Measurements from ENCODE around the gene NAXE.
"Not testable (repeated sequence)": the region's sequence is repeated elsewhere in the genome, so short reads cannot be mapped to it uniquely, and the experiment has no call there.

Gene NAXE

DNA sequence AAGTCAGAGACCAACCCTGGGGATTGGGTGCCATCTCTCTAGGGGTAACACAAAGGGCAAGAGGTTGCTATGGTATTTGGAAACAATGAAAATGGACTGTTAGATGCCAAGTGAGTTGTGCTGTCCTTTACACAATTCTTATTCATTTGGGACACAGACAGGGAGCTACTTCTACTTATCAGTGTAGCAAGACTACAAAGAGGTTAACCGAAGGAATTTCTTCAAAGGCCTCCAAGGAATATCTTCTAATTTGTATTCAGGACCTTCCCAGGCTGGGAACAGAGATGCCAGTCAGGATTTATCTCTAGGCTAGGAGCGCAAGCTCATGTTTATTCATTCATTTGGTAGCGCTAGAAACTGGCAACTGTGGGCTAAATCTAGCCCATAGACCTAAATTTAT lies 2.6 kb downstream of the NAXE start:
- no peak for DNase-seq

DNA sequence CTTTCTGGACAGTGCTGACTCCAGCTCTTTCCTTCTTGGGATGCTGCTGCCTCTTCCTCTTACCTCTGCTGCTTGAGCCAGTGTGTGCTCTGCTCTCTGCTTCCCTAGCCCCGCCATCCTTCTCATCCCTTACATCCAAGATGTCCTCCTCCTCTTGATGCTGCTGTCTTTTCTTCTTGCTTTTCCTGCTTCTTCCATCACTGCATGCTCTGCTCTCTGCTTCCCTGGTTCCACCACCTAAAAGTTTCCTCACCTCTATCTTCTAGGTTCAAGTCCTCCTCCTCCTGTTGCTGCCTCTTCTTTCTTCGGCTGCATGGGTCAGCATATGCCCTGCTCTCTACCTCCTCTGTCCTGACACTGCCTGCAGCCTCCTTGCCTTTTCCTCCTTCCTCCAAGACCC lies 3.4 kb downstream of the NAXE start:
- DNase-seq = no peak

DNA sequence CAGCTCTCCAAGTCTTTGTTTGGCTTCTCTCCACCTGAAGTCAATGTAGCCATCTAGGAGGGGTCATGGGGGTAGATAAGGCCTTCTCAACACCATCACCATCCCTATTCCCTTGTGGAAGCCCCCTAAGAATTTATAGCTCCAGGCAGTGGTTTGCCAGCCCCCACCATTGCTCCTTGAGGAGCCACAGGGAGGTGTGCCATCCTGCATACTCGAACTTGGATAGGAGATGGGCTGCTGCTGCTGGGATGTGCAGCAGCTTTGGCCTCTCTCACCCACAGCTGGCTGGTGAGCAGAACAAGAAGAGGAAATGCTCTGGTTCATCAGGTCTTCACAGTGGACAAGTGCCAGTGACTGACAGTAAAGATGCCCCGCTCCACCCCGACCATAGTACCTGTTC lies 4.8 kb downstream of the NAXE start:
- DNase-seq = no peak

DNA sequence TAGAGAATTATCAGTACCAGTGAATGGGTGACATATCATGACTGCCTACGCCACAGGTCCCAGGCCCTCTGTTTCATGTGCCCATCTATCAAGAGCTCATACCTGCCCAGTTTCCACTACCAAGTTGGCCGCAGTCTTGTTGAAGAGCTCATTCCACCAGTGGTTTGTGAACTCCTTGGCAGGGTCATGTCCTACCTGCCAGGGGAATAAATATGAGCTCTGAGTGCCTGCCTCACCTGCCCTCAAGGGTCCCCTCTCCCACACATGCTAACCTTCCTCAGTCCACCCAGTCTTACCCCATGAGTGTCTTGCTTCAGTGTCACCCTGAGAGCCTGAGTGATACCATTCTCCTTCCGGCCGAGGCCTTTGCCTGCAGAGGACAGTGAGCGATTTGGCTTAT lies 6.5 kb downstream of the NAXE start:
- DNase-seq = no peak

DNA sequence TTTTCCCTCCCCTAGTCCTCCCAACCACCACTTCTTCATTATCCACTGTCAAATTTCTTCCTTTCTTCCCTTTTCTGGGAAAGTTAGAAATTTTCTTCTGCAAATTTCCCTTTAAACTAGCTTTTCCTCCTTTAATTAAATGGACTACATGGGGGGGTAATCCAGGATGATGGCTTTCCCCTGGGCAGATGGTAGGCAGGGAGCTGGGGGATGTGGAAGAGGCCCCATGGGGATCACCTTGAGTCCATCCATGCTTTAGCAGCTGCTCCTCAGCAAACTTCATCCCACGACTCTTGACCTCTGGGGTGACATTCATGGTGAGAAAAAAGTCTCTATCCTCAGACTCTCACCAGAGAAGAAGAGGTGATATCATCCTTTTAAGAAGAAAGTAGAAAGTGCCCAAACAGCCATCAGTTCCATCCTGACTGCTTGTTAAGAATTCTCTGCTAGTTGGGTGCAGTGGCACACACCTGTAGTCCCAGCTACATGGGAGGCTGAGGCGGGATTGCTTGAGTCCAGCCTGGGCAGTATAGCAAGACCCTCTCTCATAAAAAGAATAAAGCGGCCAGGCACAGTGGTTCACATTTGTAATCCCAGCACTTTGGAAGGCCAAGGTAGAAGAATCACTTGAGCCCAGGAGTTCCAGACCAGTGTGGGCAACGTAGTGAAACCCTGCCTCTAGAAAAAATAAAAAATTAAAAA lies 7.3 kb downstream of the NAXE start:
- no peak for DNase-seq

DNA sequence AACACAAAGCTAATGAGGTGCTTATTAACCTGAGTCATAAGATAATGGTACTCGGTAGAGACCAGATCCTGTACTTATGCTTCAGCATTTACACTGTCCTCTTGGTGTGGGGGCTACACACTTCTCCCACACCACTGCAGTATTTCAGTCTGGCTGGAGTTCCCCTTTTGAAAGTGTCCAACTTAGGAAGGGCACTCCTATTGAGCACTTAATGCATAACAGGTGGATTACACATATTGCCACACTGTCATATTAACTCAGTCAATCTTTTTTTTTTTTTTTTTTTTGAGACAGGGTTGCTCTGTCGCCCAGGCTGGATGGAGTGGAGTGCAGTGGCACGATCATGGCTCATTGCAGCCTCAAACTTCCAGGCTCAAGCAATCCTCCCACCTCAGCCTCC lies 8.2 kb downstream of the NAXE start:
- DNase-seq = no peak

DNA sequence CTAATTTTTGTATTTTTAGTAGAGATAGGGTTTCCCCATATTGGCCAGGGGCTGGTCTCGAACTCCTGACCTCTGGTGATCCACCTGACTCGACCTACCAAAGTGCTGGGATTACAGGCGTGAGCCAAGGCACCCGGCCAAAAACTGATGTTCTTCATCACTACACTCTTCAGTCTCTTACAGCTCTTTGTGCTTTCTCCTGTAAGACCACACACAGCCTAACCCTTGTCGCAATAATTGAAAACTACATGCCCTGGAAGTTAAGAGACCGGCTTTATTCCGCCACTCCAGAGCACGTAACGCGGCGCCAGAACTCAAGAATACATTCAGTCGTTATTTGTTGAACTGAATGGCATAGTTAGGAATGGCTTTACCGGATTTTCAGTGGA lies 9.2 kb downstream of the NAXE start:
- no peak for DNase-seq

DNA sequence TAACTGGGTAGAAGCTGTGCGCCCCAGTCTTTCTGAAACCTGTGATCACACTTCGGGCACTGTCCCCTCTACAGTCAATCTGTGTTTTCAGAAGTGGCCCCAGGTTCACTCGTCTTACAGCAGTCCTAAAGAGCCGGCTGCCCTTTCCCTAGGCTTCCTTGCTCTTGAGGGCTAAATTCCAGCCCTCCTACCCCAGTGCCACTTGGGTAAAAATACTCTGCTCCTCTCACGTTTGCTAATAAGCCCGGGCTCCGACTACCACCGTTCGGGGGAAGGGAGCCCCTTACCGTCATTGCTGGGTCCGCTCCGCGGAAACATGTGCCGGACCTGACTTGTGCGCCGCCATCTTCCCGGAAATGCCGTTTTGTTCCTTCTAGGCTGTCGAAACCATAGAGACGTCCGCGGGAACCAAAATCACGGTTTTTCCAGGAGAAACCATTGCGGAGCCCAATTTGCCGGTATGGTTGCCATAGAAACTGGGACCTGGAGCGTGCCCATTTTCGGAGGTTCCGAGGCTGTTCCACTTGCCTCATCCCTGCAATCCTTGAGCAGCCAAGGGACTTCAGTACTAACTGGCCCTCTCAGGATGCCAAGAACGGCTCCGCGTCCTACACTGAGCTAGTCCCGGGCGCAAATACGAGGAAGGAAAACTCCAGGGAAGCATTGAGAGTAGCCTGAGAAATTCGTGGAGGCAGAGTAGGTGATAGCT lies 9.7 kb downstream of the NAXE start, which contains the start of gene GPATCH4:
Gene GPATCH4, minus strand, starts transcription at position 358 of the 709 bp plus-strand sequence.
- DNase-seq = peak; percentile 68

DNA sequence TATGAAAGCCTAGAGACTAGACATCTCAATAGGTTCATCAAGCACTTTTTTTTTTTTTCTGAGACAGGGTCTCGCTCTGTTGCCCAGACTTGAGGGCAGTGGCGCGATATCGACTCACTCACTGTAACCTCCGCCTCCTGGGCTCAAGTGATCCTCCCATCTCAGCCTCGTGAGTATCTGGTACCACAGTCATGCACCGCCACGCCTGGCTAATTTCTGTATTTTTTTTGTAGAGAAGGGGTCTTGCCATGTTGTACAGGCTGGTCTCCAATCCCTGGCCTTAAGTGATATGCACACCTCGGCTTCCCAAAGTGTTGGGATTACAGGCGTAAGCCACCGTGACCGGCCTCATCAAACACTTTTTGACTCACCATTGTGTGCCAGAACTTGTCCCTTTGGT lies 10.3 kb downstream of the NAXE start:
- DNase-seq = no peak

DNA sequence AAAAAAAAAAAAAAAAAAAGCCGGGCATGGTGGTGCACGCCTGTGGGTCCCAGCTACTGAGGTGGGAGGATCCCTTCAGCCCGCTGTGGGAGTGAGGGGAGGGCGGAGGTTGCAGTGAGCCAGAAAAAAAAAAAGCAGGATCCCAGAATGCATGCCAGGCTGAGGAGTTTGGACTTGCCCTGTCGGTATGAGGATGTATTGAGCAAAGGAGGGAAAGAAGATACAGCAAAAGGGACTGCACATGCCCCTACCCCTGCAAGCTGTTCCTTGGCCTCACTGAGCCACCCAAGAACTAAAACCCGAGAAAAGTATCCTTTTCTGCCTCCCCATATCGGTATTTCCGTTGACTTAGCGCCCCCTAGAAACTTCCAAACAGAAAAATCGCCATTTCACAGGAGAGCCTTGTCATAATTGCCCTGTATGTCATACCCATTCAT lies 11.0 kb downstream of the NAXE start:
- no peak for DNase-seq

DNA sequence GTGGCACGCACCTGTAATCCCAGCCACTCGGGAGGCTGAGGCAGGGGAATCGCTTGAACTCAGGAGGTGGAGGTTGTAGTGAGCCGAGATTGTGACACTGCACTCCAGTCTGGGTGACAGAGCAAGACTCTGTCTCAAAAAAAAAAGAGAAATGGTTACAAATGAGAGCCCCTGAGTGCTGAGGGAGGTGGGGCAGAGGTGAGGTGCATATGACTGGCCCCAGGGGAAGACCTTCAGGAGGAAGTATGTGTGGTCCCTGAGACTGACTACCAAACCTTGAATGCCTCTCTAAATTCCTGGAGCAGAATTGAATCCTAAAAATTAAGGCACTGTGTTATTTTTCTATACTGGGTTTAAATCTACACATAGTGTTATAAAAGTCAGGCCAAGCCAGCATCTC lies 15.8 kb downstream of the NAXE start:
- DNase-seq = not testable (repeated sequence)

DNA sequence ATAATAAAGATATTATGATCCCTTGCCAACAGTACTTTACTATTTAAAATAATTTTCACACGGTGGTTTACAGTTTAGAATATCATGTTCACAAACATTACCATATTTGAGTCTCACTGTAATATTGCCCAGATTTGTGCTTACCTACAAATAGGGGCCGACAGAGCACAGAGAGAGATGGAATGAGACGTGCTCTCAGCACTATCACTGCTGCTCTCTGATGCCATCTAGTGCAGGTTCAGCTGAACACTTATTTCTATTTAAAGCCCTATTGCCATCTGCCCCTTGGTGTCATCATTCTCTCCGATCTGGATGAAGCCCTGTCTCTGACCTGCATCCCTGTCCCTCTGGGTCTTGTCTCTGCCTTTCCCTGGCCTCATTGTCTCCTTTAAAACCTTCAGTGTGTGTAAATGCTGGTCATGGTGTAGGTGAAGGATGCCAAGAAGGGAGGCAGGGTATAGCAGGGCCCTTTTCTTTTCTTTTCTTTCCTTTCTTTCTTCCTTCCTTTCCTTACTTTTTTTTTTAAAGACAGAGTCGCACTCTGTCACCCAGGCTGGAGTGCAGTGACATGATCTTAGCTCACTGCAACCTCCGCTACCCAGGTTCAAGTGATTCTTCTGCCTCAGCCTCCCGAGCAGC lies 16.6 kb downstream of the NAXE start:
- DNase-seq = peak; percentile 58

DNA sequence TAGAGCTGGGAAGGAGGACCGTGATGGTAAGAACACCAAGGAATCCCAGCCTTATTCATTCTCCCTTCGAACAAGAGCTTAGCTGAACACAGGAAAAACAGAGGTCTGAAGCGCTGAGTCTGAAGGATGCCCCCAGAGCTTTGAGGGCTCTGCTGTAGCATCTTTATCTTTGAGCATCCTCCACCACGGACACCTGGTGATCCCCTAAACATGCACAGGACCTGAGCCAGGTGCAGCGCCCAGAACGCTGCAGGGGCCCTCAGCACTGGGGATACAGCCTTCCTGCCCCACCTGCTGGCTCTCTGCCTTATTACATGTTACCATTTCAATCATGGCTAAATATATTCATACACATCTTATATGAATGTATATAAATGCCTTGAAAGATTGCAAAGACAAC lies 17.4 kb downstream of the NAXE start:
- DNase-seq = peak; percentile 54

DNA sequence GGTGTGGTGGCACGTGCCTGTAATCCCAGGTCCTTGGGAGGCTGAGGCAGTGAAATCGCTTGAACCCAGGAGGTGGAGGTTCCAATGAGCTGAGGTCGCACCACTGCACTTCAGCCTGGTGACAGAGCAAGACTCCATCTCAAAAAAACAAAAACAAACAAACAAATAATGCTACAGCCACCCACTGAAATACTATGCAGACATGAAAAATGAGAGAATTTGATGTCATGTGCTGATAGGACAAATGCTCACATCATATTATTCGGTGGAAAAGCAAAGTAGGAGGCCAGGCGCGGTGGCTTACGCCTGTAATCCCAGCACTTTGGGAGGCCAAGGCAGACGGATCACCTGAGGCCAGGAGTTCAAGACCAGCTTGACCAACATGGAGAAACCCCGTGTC lies 18.5 kb downstream of the NAXE start:
- DNase-seq = not testable (repeated sequence)

DNA sequence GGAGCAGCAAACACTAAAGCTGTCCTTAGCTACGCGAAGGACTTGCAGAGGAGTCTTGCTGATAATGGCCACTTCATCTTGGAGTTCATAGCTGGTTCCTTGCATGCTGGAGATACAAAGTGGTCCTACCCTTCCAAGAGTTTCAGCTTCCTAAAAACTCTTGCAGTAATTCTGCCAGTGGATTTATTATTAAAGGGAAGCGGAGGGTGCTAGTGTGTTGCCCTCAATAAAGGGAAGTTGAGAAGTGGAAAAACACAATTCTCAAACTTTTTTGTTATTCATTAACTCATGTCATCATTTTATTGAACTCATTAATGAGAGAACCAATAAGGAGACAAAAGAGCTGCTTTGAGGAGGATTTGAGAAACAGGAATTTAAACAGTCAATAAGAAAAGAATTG lies 21.1 kb downstream of the NAXE start:
- no peak for DNase-seq

DNA sequence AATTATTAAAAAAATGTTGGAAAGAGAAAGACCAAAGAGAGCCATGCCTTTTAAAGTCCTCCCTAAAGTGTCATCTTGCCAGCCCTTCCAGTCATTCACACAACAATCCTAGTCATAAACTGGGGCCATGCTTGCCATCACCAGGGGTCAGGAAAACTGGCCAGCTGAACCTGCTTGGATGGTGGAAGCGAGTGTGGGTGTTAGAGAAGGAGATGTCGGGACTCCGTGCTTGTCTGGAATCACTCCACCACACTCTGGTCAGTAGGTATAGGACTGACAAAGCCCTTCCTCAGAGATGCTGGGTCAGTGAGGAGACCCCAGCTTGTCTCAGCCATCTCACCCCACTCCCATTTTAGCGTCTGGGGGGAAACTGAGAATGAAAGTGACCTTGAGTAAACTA lies 24.4 kb downstream of the NAXE start:
- DNase-seq = no peak

DNA sequence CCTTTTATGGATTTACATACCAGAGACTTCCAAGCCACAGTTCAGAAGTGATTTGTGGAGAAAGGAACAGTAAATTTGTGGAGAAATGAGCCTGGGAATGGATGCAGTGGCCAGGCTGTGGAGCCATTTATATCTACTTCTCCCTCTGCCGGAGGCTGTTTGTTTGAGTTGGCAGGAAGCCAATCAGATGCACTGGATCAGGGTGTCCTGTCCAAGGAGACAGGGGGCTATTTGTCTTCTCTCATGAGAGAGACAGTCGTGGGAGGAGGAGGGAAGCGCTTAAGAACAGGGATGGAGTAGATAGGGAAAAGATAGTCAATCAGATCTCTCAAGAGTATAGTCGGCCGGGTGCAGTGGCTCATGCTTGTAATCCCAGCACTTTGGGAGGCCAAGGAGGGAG lies 24.9 kb downstream of the NAXE start:
- no peak for DNase-seq

DNA sequence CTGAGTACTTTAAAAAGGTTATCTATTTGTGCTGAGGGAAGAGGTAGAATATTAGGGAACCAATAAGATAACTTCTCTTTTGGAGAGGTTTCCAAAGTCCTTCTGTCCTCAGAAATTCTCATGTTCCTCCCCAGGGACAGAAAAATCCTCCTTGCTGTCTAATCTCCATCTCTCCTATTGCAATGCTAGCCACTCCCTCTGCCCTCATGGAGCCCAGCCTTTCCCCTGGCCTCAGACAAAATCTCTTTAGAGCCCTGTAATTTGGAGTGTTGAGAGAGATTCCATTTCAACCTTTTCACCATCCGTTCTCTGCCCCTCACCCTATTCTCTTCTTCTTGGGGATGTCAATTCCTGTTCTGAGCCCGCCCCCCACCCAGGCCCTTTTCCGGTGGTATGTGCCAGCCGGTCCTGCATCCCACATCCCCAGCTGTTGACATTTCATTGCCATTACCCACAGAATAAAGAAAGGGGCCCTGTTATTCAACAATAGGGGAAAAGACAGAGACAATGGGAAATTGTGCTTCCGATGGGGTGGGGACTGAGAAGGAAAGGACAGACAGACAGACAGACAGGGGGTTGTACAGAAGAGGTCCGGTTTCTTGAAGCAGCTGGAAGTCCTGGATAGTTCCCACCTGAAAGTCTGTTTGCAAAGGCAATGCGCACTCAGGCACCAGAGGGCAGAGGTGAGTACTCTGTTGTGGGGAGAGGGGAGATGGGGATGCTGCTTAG lies 27.4 kb downstream of the NAXE start, which contains the start of gene HAPLN2:
Gene HAPLN2, plus strand, starts transcription at position 563 of the 729 bp plus-strand sequence. CDS start 4,076 bp downstream, outside the sequence.
- DNase-seq = no peak

DNA sequence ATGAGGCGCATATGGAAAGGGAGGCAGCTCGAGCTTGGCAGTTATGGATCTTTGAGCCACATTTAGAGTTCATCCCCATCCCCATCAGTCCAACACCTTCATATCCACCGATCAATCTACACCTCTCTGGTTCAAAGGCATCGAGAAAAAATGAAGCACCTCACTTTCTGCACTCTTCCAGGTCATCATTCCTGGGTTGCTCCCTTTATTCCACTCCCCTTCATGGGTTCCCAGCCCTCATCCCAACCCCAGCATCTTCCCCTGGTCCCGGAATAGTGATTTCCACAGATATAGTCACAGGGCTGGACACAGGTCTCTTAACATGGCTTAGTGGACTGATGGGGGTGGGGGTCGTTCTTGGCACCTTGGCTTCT lies 28.0 kb downstream of the NAXE start:
- DNase-seq = no peak

DNA sequence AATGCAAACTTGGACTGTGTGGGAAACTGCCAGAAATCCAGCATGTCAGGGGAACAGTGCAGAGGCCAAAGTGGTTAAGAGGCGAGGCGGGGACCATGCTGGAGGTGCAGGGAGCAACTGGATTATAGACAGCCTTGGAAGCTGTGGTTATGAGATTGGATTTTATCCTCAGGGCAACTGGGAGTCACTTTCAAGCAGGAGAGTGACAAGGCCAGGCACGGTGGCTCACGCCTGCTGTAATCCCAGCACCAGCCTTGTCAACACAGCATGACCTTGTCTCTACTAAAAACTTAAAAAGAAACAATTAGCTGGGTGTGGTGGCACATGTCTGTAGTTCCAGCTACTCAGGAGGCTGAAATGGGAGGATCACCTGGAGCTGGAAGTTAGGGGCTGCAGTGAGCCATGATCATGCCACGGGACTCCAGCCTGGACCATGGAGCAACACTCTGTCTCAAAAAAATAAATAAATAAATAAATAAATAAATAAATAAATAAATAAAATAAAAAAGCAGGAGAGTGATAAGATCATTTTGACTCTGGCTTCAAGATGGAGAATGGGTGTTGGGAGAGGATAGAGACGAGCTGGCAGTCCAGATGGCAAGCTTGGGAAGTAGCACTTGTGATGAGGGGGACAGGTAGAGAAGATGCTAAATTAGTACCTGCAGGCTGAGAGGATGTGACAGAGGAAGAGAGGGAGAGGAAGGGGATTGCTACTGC lies 31.2 kb downstream of the NAXE start:
- DNase-seq = no peak

DNA sequence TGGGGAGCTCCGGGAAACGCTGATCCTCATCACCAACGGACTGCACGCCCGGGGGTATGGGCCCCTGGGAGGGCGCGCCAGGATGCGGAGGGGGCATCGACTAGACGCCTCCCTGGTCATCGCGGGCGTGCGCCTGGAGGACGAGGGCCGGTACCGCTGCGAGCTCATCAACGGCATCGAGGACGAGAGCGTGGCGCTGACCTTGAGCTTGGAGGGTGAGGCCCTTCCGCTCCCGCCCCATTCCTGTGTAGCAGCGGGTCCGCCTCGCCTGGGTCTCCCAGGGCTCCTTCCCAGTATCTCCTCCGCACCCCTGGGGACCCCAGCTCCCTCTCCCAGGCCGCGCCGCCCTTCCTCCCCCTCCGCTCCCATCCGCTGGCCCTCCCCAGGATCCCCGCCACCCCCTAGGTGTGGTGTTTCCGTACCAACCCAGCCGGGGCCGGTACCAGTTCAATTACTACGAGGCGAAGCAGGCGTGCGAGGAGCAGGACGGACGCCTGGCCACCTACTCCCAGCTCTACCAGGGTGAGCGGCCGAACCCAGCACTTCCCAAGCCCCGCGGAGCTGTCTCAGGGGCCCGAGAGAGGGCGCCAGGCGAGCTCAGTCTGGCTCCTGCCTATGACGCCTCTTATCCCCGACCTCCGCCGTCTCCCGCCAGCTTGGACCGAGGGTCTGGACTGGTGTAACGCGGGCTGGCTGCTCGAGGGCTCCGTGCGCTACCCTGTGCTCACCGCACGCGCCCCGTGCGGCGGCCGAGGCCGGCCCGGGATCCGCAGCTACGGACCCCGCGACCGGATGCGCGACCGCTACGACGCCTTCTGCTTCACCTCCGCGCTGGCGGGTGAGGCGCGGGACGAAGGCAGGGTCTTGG lies 32.6 kb downstream of the NAXE start:
- DNase-seq = no peak
